GM21723 (cell line): ENCODE results near the gene WNK1.
"Not testable (repeated sequence)": the region's sequence is repeated elsewhere in the genome, so short reads cannot be mapped to it uniquely, and the experiment has no call there.

Experiments used
- ATAC-seq: cut with Tn5 transposase; IDR thresholded peaks from one replicate; pipeline ENCODE4 v1.9.1; 2021; ENCODE audit warnings: mild to moderate bottlenecking, moderate library complexity; ENCODE audit not compliant: unreplicated experiment

Gene WNK1

GRCh38 chr12:740921-741320 is 11.5 kb upstream of the WNK1 start:
- ATAC-seq = no peak

- ATAC-seq = no peak
Observed at GRCh38 chr12:749751-750270, 2.6 kb upstream of the WNK1 start.

GRCh38 chr12:750366-751191 is 1.8 kb upstream of the WNK1 start:
- no peak for ATAC-seq

GRCh38 chr12:751192-751998 is 984 bp upstream of the WNK1 start:
- ATAC-seq = peak; percentile 38

- ATAC-seq = peak; percentile 29
Observed at GRCh38 chr12:752695-753610, 574 bp downstream of the WNK1 start.

GRCh38 chr12:753611-754472 is 1.5 kb downstream of the WNK1 start:
- ATAC-seq = peak; percentile 15

- ATAC-seq = no peak
Observed at GRCh38 chr12:754473-754820, 2.1 kb downstream of the WNK1 start.

GRCh38 chr12:754851-755562 is 2.6 kb downstream of the WNK1 start:
- no peak for ATAC-seq

GRCh38 chr12:759628-760027 is 7.2 kb downstream of the WNK1 start:
- ATAC-seq = no peak

- ATAC-seq = no peak
Observed at GRCh38 chr12:761256-761655, 8.9 kb downstream of the WNK1 start.

- ATAC-seq = no peak
Observed at GRCh38 chr12:765840-766239, 13.5 kb downstream of the WNK1 start.

- ATAC-seq = no peak
Observed at GRCh38 chr12:768434-768833, 16.1 kb downstream of the WNK1 start.

GRCh38 chr12:770479-770878 is 18.1 kb downstream of the WNK1 start:
- ATAC-seq = no peak

GRCh38 chr12:772056-772697 is 19.8 kb downstream of the WNK1 start:
- no peak for ATAC-seq

- ATAC-seq = no peak
Observed at GRCh38 chr12:774051-774614, 21.8 kb downstream of the WNK1 start.

- ATAC-seq = not testable (repeated sequence)
Observed at GRCh38 chr12:775973-776771, 23.8 kb downstream of the WNK1 start.

GRCh38 chr12:776772-777373 is 24.5 kb downstream of the WNK1 start:
- not testable (repeated sequence) for ATAC-seq
